HUES6 (cell line): ENCODE measurements around the gene NACAD.

Experiments used
- H3K27ac ChIP-seq: 2 replicates; pipeline ENCODE4 v1.7.0; 2013; ENCODE audit warnings: low read depth, mild to moderate bottlenecking, low read length, inconsistent platforms
- H3K27me3 ChIP-seq: 2 replicates; pipeline ENCODE4 v1.6.1; 2013; ENCODE audit warnings: low read length; ENCODE audit not compliant: control insufficient read depth, insufficient read depth
- H3K36me3 ChIP-seq: 2 replicates; pipeline ENCODE4 v1.6.1; 2013; ENCODE audit warnings: low read length; ENCODE audit not compliant: control insufficient read depth, insufficient read depth
- H3K4me1 ChIP-seq: 2 replicates; pipeline ENCODE4 v1.6.1; 2013; ENCODE audit warnings: low read length; ENCODE audit not compliant: control insufficient read depth, insufficient read depth
- H3K4me3 ChIP-seq: 2 replicates; pipeline ENCODE4 v1.5.1; 2013; ENCODE audit warnings: low read depth, low read length
- H3K9ac ChIP-seq: one replicate; pipeline ENCODE4 v1.6.1; 2013; ENCODE audit warnings: mild to moderate bottlenecking, low read length
- H3K9me3 ChIP-seq: 2 replicates; pipeline ENCODE4 v1.6.1; 2013; ENCODE audit warnings: low read depth, low read length; ENCODE audit not compliant: control insufficient read depth, insufficient read depth

NACAD gene

GRCh38 chr7:45086331-45087065 lies 2.3 kb downstream of the NACAD start:
- no peaks in the 10 kb centered on the region for H3K36me3 ChIP-seq
- no peak overlapping the region for H3K27ac ChIP-seq
- H3K9ac ChIP-seq, result no peak overlapping the region
- H3K27me3 ChIP-seq, result peaks cover 14% of the 10 kb centered on the region
- no peak overlapping the region for H3K4me3 ChIP-seq
- H3K9me3 ChIP-seq, result no peaks in the 10 kb centered on the region
- H3K4me1 ChIP-seq, result peaks cover 3% of the 10 kb centered on the region; the same call in 1 of the 2 replicates

- no peak overlapping the region for H3K9ac ChIP-seq
- H3K27me3 ChIP-seq, result peaks cover 14% of the 10 kb centered on the region
- no peak overlapping the region for H3K4me3 ChIP-seq
- H3K9me3 ChIP-seq, result no peaks in the 10 kb centered on the region
- H3K36me3 ChIP-seq, result no peaks in the 10 kb centered on the region
- no peak overlapping the region for H3K27ac ChIP-seq
- H3K4me1 ChIP-seq, result peaks cover 3% of the 10 kb centered on the region; the same call in 1 of the 2 replicates
Measured at GRCh38 chr7:45085619-45086200, 3.1 kb downstream of the NACAD start.

DNA sequence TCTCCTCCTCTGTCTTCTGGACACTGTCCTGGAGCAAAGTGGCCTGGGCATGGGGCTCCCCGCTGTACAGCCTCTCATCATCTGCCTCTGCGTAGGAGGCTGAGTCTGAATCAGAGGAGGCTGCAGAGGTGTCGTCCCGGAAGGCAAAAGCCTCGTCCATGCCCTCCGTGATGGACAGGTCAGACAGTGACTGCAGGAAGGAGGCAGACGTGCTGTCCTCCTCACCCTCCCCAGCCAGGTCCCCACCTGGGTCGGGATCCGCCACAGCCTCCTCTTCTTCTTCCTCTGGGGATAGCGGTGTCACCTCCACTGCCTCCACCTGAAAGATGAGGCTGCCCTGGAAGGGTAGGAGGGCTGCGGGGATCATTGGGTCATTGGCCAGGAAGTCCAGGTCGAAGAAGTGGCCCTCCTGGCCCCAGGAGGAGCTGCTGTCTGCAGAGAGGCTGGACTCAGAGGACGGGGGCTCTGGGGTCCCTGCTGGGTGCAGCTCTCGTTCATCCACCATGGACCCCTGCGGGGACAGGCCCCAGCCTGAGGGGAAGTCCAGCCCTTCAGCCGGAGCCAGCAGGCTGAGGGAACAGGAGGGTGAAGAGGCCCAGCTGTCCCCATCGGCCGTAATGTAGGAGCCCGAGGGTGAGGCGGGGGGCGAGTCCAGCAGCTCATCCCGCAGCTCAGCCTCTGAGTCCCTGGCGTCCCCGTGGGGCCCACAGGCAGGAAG lies 3.7 kb downstream of the NACAD start:
- Histone ChIP-seq H3K9ac (no peak overlapping the region), H3K4me1 (peaks cover 3% of the 10 kb centered on the region; the same call in 1 of the 2 replicates), H3K36me3 (no peaks in the 10 kb centered on the region), H3K27me3 (peaks cover 14% of the 10 kb centered on the region), H3K9me3 (no peaks in the 10 kb centered on the region), H3K4me3 (no peak overlapping the region), H3K27ac (no peak overlapping the region)

DNA sequence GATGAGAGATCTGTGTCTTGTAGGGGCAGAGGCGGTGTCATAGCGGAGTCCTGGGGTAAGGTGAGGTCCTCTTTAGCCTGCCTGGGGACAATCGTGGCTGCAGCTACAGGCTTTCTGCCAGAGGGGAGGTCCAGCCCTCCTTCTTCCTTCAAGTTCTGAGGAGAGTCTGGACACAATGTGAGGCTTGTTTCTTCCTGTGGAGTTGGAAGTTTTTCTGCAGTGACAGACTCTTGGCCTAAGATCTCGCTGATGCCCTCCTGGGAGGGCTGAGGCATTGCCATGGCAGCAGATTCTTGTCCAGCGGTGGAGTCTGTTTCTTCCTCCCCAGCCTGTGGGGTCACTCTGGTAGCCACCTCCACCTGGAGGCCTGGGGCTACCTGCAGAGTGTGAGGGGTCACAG lies 4.4 kb downstream of the NACAD start:
- Histone ChIP-seq H3K36me3 (no peaks in the 10 kb centered on the region), H3K9me3 (no peaks in the 10 kb centered on the region), H3K27me3 (peaks cover 8% of the 10 kb centered on the region), H3K4me1 (peaks cover 3% of the 10 kb centered on the region; the same call in 1 of the 2 replicates), H3K9ac (no peak overlapping the region), H3K27ac (no peak overlapping the region), H3K4me3 (no peak overlapping the region)

DNA sequence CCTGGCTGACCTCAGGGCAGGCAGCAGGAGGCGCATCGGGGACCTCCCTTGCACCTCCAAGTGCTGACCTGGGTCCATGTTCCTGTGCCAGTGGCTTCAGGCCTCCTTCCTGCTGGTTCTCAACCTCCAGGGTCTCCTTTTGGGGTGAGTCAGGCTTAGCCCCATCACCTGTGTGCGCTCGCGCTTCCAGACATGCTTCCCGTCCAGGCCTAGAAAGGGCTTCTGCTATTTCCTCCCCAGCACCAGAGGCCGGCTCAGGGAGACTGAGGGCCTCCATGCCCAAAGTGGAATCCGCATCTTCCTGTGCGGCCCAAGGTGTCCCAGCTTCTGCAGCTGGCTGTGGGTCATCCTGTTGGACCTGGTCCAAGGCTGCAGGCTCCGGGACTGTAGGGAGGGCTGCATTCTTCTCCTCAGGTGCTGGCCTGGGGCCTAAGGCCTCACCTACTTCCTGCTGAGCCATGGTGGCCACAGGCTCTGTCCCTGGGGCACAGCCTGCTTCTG lies 5.9 kb downstream of the NACAD start:
- Histone ChIP-seq H3K9me3 (no peaks in the 10 kb centered on the region), H3K36me3 (no peaks in the 10 kb centered on the region), H3K9ac (no peak overlapping the region), H3K27me3 (peaks cover 2% of the 10 kb centered on the region), H3K27ac (0 out of 2 replicates have a peak overlapping the region, but pooled peaks have one; percentile 47), H3K4me1 (no peaks in the 10 kb centered on the region), H3K4me3 (no peak overlapping the region)

DNA sequence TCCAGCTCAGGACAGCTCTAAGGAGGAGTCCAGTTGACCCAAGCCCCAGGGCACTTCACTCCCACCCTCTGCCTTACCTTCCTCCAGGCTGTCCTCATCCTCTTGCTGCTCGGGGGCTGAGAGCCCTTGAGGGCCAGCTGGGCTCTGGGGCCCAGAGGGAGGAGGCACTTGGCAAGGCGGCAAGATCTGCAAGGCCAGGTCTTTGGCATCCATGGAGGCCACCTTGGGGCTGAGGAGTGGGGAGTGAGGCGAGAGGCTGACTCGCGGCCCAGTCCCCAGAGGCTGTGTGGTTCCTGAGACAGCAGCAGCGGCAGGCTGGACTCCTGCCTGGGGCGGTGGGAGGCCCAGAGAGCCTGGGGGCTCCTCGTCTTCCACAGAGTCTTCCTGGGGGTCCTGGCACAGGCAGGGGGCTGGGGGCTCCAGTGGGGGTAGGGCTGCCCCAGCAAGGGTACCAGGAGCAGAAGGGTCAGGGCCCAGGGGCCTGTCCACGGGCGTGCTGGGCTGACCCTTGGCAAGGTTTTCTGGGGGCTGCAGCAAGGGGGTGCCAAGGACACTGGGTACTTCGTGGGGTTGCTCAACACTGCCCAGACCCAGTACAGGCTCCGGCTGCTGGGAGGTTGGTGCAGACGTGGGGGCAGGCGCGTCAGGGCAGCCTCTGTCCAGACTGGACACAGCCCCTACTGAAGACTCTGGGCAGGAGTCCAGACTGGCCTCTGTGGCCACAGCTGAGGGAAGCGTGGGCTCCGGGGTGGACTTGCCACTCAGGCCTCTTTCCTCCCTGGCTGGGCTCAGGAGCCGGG lies 6.5 kb downstream of the NACAD start:
- Histone ChIP-seq H3K4me1 (no peaks in the 10 kb centered on the region), H3K9me3 (no peaks in the 10 kb centered on the region), H3K4me3 (no peak overlapping the region), H3K36me3 (0 out of 2 replicates have a peak, but pooled peaks cover under 1% of the 10 kb centered on the region), H3K9ac (no peak overlapping the region), H3K27ac (0 out of 2 replicates have a peak overlapping the region, but pooled peaks have one; percentile 47), H3K27me3 (no peaks in the 10 kb centered on the region)

GRCh38 chr7:45081670-45081974 lies 7.1 kb downstream of the NACAD start:
- H3K27ac ChIP-seq, result no peak overlapping the region

DNA sequence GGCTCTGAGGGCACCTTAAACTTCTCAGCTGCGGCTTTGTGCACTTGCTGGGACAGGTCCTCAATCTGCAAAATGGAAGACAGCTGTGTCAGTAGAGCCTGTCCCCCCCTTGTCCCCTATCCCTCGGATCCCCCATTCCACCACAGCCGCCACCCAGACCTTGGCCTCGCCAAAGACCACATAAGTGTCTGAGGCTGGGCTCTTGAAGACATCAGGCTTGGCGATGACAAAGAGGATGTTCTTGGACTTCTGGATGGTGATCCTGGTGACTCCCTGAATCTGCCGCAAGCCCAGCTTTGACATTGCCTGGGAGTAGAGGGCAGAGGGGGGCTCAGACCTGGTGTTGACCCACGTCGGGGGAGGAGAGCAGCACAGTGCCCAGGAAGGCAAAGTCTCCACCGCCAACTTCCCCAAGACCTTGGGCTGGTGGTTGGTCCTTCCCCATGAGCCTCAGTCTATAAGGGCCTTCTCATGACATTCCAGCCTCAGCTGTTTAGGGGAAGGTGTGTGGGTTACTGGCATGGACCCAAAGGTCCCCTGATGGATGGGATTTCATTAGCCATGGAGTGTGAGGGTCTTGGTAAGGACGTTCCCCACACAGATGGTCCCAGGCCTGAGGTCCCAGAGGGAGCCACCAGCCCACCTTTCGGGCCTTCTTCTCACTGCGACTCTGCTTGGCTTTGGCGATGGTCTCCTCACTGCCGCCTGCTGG lies 7.7 kb downstream of the NACAD start:
- no peaks in the 10 kb centered on the region for H3K27me3 ChIP-seq
- no peak overlapping the region for H3K4me3 ChIP-seq
- peaks cover 9% of the 10 kb centered on the region; the same call in 1 of the 2 replicates for H3K36me3 ChIP-seq
- no peaks in the 10 kb centered on the region for H3K9me3 ChIP-seq
- no peak overlapping the region for H3K27ac ChIP-seq
- H3K9ac ChIP-seq, result no peak overlapping the region
- no peaks in the 10 kb centered on the region for H3K4me1 ChIP-seq

More at GRCh38 chr7:45081670-45081974, 7.1 kb downstream of the NACAD start:
- H3K4me3 ChIP-seq, result no peak overlapping the region
- no peaks in the 10 kb centered on the region for H3K4me1 ChIP-seq
- no peaks in the 10 kb centered on the region for H3K27me3 ChIP-seq
- no peaks in the 10 kb centered on the region for H3K9me3 ChIP-seq
- H3K9ac ChIP-seq, result no peak overlapping the region
- H3K36me3 ChIP-seq, result 0 out of 2 replicates have a peak, but pooled peaks cover 5% of the 10 kb centered on the region

DNA sequence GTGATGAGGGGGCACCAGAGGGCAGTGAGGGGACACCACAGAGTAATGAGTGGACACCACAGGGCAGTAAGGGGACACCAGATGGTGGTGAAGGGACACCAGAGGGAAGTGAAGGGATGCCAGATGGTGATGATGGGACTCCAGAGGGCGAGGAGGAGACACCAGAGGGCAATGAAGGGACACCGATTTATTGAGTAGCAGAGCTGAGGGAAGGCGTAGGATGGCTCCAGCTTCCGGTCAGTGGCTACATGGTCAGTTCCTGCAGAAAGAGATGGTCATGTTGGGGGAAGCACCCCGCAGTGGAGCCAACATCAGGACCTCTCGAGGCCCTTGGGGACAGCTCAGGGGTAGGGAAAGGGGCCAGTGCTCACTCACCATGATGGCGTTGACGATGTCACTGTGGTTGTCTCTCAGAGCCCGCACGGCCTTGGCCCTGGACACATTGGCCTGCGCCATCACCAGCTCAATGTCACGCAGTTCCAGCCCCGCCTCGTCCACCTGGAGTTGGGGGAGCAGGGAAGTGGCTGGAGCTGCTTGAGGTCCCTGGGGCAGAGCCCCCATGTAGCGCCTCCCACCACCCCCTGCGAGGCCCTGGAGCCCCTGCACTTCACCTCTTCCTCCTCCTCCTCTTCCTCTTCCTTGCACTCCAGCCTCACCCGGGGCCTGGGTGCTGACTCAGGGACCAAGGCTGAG lies 8.4 kb downstream of the NACAD start:
- Histone ChIP-seq H3K27me3 (no peaks in the 10 kb centered on the region), H3K36me3 (peaks cover 17% of the 10 kb centered on the region), H3K9me3 (no peaks in the 10 kb centered on the region), H3K4me1 (no peaks in the 10 kb centered on the region), H3K9ac (no peak overlapping the region), H3K4me3 (no peak overlapping the region), H3K27ac (no peak overlapping the region)
